22Rv1 (cell line): ENCODE data around the gene ZFHX3.

ENCODE experiments used
- H3K27ac ChIP-seq: fragments of 450-650 bp; 2 replicates; pipeline ENCODE4 v1.5.1; 2017
- ZFX ChIP-seq: fragments of 450-650 bp; IDR thresholded peaks from 2 replicates; pipeline ENCODE4 v1.6.1; 2017; ENCODE audit warnings: antibody characterized with exemption, borderline replicate concordance
- TF ChIP-seq, protein P1 (sequence below): fragments of 450-650 bp; IDR thresholded peaks from 2 replicates; pipeline ENCODE4 v1.5.1; 2017; ENCODE audit warnings: mild to moderate bottlenecking

Gene ZFHX3

DNA sequence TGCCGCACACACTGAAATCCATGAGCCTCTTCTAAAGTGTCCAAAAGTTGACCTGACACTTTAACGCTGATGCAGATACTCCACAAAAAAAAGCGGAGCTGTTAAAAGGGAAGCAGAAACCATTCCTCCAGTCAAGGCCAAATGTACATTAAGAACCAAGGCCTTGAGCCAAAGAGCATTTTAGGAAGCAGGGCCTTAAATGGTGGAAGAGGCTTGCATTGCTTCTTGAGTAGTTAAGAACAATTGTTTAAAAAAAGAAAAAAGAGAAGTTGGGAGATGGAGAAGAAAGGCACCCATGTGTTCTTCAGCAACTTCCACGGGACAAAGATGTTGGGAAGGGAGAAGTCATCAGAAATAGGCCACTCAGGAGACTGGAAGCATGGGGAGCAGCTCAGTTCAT is 6.3 kb downstream of the ZFHX3 start:
- H3K27ac ChIP-seq: no peak overlapping the region
- no peak for TF ChIP-seq ZFX

DNA sequence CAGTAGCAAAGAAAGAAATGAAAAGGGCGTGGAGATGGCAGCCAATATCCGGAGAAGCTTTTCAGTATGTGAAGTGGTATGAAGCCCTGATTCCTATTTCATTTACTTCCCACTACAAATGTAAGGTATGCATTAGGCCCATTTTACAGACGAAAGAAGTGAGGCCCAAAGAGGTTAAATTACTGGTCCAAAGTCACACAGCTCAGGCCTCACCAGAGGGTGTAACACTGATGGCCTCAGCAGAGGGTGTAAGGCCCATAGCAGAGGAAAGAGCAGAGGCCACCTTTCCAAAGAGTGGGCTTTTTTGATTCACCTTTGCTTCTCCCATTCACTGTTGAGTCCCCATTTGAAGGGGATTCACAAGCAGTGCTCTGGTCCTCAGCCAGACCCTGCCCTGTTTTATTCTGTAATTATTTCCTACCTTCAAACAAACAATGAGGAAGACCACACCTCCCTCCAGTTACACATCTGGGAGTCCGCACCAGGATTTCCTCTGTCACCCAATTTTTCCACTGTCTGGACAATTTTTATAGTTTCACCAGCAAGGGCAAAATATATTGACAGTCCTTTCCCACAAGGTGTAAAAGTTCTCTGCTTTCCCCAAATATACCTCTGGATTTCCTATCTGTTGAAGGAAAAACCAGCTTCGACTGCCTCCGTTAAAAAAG is 7.1 kb downstream of the ZFHX3 start:
- no peak overlapping the region for H3K27ac ChIP-seq
- TF ChIP-seq ZFX: no peak
- TF ChIP-seq, protein P1, sequence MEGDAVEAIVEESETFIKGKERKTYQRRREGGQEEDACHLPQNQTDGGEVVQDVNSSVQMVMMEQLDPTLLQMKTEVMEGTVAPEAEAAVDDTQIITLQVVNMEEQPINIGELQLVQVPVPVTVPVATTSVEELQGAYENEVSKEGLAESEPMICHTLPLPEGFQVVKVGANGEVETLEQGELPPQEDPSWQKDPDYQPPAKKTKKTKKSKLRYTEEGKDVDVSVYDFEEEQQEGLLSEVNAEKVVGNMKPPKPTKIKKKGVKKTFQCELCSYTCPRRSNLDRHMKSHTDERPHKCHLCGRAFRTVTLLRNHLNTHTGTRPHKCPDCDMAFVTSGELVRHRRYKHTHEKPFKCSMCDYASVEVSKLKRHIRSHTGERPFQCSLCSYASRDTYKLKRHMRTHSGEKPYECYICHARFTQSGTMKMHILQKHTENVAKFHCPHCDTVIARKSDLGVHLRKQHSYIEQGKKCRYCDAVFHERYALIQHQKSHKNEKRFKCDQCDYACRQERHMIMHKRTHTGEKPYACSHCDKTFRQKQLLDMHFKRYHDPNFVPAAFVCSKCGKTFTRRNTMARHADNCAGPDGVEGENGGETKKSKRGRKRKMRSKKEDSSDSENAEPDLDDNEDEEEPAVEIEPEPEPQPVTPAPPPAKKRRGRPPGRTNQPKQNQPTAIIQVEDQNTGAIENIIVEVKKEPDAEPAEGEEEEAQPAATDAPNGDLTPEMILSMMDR: no peak

DNA sequence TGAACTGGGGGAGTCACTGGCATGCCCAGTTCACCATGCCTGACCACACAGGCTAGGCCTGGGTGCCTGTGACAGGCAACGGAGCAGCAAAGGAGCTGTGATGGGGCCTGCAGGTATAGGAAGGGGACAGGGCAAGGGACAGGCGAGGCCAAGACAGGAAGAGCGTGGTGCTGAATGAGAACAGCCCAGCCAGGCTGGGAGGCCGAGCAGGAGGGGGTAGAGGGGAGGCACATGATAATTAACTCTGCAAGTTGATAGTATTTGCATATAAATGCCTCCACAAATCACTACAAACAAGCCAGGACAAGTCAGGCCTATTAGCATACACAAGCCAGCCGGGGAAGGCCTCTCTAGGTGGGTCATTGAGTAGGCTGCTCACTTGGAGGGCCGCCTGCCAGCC is 7.8 kb downstream of the ZFHX3 start:
- TF ChIP-seq, protein P1: no peak
- no peak for TF ChIP-seq ZFX
- no peak overlapping the region for H3K27ac ChIP-seq

DNA sequence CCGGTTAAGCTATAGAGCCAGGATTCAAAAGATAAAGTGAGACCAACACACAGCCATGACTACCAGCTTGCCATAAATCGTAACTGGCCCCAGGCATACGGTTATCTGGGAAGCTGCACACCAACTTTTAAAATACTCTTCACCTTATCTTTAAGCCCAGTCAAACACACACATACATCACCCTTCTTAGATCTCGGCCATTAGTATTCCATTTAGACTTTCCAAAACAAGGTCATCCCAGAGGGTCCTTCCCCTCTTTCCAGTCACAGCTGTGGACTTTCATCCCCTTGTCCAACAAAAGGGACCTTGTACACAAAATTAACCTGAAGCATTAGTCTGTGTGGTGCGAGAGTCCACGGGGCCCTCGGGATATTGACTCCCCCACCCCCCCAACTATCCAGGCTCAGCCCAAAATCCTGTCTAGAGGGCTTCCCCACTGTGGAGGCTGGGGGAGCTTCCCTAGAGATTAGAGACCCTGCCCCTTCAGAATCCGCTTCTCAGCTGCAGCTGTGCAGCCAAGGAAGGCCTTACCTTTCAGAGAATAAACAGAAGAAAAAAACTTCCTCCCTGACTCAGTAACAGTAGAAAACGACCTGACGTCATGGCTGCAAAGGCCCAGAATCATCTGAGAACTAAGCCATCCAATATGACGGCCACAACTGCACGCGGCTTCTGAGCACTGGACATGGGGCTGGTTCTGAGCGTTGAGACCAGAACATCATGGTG is 9.9 kb downstream of the ZFHX3 start:
- no peak overlapping the region for H3K27ac ChIP-seq
- TF ChIP-seq ZFX: no peak
- TF ChIP-seq, protein P1: no peak

DNA sequence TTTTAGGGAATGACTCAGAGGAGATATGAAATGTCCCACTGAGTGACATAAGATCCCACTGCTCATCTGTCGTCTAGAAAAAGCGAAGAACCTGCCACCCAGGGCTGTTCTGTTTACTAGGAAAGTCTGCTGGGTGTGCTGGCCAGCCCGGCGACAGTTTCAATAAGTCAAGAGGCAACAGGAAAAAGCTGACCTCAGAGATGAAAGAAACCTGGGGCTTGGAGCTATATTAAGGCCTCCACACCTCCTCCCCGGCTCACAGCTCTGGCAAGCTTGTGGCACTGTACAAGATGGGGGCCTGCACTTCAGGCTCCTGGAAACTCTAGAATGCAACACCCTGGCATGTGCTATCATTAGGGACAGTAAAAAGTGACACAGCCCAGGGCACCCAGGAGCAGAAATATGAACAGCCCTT is 10.6 kb downstream of the ZFHX3 start:
- TF ChIP-seq ZFX: no peak
- TF ChIP-seq, protein P1: no peak
- no peak overlapping the region for H3K27ac ChIP-seq

DNA sequence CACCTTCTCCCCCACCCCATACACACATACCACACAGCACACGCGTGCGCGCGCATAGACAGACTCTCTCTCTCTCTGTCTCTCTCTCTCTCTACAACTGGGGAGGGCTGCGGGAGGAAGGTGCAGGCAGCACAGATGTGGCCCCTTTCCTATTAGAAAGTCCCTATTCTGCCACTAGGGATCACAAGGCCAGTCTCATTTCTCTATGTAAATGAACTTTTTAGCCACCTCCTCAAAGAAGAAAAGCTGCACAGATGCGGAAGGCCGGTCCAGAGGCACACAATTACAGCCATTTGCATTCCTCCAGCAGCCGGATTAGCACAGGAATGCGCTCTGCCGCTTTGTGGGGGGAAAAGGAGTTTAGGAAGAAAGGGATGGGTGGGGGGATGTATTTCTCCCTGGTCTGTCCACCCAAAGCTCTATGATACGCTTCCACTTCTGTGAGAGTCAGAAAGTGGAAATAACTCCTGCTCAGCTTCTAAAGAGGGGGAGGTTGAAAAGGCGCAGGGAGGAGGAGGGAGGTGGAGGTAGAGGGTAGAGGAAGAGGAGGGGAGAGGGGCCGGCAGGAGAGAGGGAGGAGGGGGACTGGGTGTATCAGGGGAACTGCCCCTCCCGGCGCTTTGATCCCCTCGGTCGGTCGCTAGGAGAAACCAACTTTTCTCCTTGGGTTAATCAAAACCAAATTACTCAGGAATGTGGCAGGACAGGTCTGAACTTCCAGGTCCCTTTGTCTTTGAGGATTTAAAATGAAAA is 11.7 kb downstream of the ZFHX3 start:
- TF ChIP-seq ZFX: no peak
- TF ChIP-seq, protein P1: no peak
- no peak overlapping the region for H3K27ac ChIP-seq

DNA sequence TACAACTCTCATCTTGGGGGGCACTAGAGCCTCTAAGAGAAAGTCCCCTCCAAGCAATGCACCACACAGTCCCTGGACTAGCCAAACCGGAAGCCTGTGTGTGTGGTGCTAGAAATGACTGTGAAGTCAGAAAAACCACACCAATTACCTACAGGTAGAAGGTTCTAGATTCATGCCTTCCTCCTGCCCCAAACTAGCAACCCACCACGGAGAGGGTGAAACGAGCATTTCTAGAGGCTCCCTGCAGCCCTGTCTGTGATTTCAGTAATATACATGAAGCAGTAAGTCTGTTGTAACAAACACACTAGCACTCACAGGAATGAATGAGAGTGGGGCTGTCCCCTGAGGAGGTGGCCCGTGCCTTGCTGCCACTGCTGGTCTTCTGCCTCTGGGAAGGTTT is 13.6 kb downstream of the ZFHX3 start:
- H3K27ac ChIP-seq: no peak overlapping the region
- TF ChIP-seq, protein P1: no peak
- TF ChIP-seq ZFX: no peak
